ENCODE results near the gene WDR17.

Gene WDR17

GRCh38 chr4:176065435-176066291 lies at the start of gene WDR17:
Gene WDR17 (plus strand): TSS chr4:176065841. CDS start chr4:176111581, 45,740 bp downstream.
- DNase-seq (ENCODE audit: low read depth, low spot score): peak; percentile 94

- DNase-seq (ENCODE audit: low read depth, low spot score): no peak
Observed at GRCh38 chr4:176016601-176017000, 49.0 kb upstream of the WDR17 start.

- no peak for DNase-seq (ENCODE audit: low read depth, low spot score)
Observed at GRCh38 chr4:176020481-176021085, 45.1 kb upstream of the WDR17 start.

GRCh38 chr4:176030391-176030790 lies 35.2 kb upstream of the WDR17 start:
- DNase-seq (ENCODE audit: low read depth, low spot score): no peak

GRCh38 chr4:176031922-176032321 lies 33.7 kb upstream of the WDR17 start:
- no peak for DNase-seq (ENCODE audit: low read depth, low spot score)

GRCh38 chr4:176032454-176032853 lies 33.2 kb upstream of the WDR17 start:
- no peak for DNase-seq (ENCODE audit: low read depth, low spot score)

- no peak for DNase-seq (ENCODE audit: low read depth, low spot score)
Observed at GRCh38 chr4:176034499-176034898, 31.1 kb upstream of the WDR17 start.

GRCh38 chr4:176034936-176035335 lies 30.7 kb upstream of the WDR17 start:
- no peak for DNase-seq (ENCODE audit: low read depth, low spot score)

GRCh38 chr4:176036585-176037205 lies 28.9 kb upstream of the WDR17 start:
- no peak for DNase-seq (ENCODE audit: low read depth, low spot score)

- no peak for DNase-seq (ENCODE audit: low read depth, low spot score)
Observed at GRCh38 chr4:176038789-176039188, 26.9 kb upstream of the WDR17 start.

GRCh38 chr4:176042195-176042594 lies 23.4 kb upstream of the WDR17 start:
- DNase-seq (ENCODE audit: low read depth, low spot score): no peak

GRCh38 chr4:176043838-176044588 lies 21.6 kb upstream of the WDR17 start:
- no peak for DNase-seq (ENCODE audit: low read depth, low spot score)

- no peak for DNase-seq (ENCODE audit: low read depth, low spot score)
Observed at GRCh38 chr4:176044589-176044951, 21.1 kb upstream of the WDR17 start.

- no peak for DNase-seq (ENCODE audit: low read depth, low spot score)
Observed at GRCh38 chr4:176048631-176049030, 17.0 kb upstream of the WDR17 start.

- DNase-seq (ENCODE audit: low read depth, low spot score): no peak
Observed at GRCh38 chr4:176052744-176053143, 12.9 kb upstream of the WDR17 start.

- DNase-seq (ENCODE audit: low read depth, low spot score): no peak
Observed at GRCh38 chr4:176053785-176054184, 11.9 kb upstream of the WDR17 start.

GRCh38 chr4:176054942-176055341 lies 10.7 kb upstream of the WDR17 start:
- no peak for DNase-seq (ENCODE audit: low read depth, low spot score)

GRCh38 chr4:176063718-176064117 lies 1.9 kb upstream of the WDR17 start:
- no peak for DNase-seq (ENCODE audit: low read depth, low spot score)

- DNase-seq (ENCODE audit: low read depth, low spot score): no peak
Observed at GRCh38 chr4:176064539-176064938, 1.1 kb upstream of the WDR17 start.

GRCh38 chr4:176066757-176067156 lies 1.1 kb downstream of the WDR17 start:
- no peak for DNase-seq (ENCODE audit: low read depth, low spot score)

- DNase-seq (ENCODE audit: low read depth, low spot score): no peak
Observed at GRCh38 chr4:176077561-176077960, 11.9 kb downstream of the WDR17 start.

- no peak for DNase-seq (ENCODE audit: low read depth, low spot score)
Observed at GRCh38 chr4:176084769-176085168, 19.1 kb downstream of the WDR17 start.

All from ELF-1 (cell line).